CD14-positive monocyte (primary cell): Measurements from ENCODE around the gene HNRNPA2B1. TPM values are rescaled to one million over a fixed set of nuclear protein-coding genes. Genes with fewer than 3 reads are reported as not detected.

ENCODE experiments used
- DNase-seq, 3 donors: peaks; one replicate each; pipeline ENCODE4 v3.0.0-alpha.2; 2011 to 2022
- H2AFZ ChIP-seq: 2 replicates; pipeline ENCODE4 v1.6.0; 2012; ENCODE audit warnings: mild to moderate bottlenecking, low read depth, low read length, inconsistent platforms; ENCODE audit not compliant: insufficient read depth, poor library complexity, severe bottlenecking
- H3K27ac ChIP-seq, 2 donors: 1 replicate in 1 of 2; 2 replicates in 1 of 2; pipeline ENCODE4 v1.5.1; 2012 to 2013; ENCODE audit warnings: low read length in 2 of 2, control low read depth in 1 of 2, inconsistent platforms in 1 of 2, low read depth in 1 of 2, mild to moderate bottlenecking in 1 of 2
- H3K27me3 ChIP-seq, 2 donors: one replicate each; pipeline versions ENCODE4 v1.6.0 to v1.6.1; 2011 to 2013; ENCODE audit warnings: low read length in 2 of 2; ENCODE audit not compliant: control insufficient read depth in 2 of 2, insufficient read depth in 2 of 2
- H3K36me3 ChIP-seq, 2 donors: replicated peaks in 1 of 2; 1 replicate in 1 of 2; 2 replicates in 1 of 2; pipeline versions ENCODE4 v1.5.1 to v1.6.1; 2012 to 2013; ENCODE audit warnings: low read length in 2 of 2, control low read depth in 1 of 2, inconsistent platforms in 1 of 2, mild to moderate bottlenecking in 1 of 2; ENCODE audit not compliant: insufficient read depth in 2 of 2, control insufficient read depth in 1 of 2
- H3K4me1 ChIP-seq, 2 donors: 1 replicate in 1 of 2; 2 replicates in 1 of 2; pipeline versions ENCODE4 v1.5.1 to v1.6.1; 2012 to 2013; ENCODE audit warnings: low read length in 2 of 2, control low read depth in 1 of 2, inconsistent platforms in 1 of 2, mild to moderate bottlenecking in 1 of 2, moderate library complexity in 1 of 2; ENCODE audit not compliant: insufficient read depth in 2 of 2, control insufficient read depth in 1 of 2
- H3K4me2 ChIP-seq: replicated peaks from 2 replicates; pipeline ENCODE3; 2012; ENCODE audit warnings: low read length, moderate library complexity, mild to moderate bottlenecking; ENCODE audit not compliant: poor library complexity, severe bottlenecking; ENCODE audit errors: extremely low read depth
- H3K4me3 ChIP-seq, 3 experiments: fragments of 200-600 bp in 1 of 3; sonication (generic) in 1 of 3; replicated peaks in 1 of 3; 1 replicate in 2 of 3; 2 replicates in 1 of 3; pipeline ENCODE4 v1.5.1; 2011 to 2013; ENCODE audit warnings: low read length in 3 of 3, mild to moderate bottlenecking in 3 of 3, control low read depth in 2 of 3, low read depth in 2 of 3, inconsistent platforms in 1 of 3, moderate library complexity in 1 of 3
- H3K79me2 ChIP-seq: 2 replicates; pipeline ENCODE4 v1.6.0; 2012; ENCODE audit warnings: mild to moderate bottlenecking, control low read depth, inconsistent platforms, low read length, moderate library complexity; ENCODE audit not compliant: insufficient read depth
- H3K9ac ChIP-seq: 2 replicates; pipeline ENCODE4 v1.6.0; 2017; ENCODE audit warnings: low read length, mild to moderate bottlenecking; ENCODE audit not compliant: insufficient read depth, poor library complexity, severe bottlenecking
- H3K9me3 ChIP-seq, 2 donors: replicated peaks in 1 of 2; 1 replicate in 1 of 2; 2 replicates in 1 of 2; pipeline versions ENCODE4 v1.5.1 to v1.6.1; 2012 to 2013; ENCODE audit warnings: low read length in 2 of 2, control low read depth in 1 of 2; ENCODE audit not compliant: control insufficient read depth in 1 of 2, insufficient read depth in 1 of 2
- H4K20me1 ChIP-seq: 2 replicates; pipeline ENCODE4 v1.6.0; 2012; ENCODE audit warnings: mild to moderate bottlenecking, low read length, control low read depth, moderate library complexity; ENCODE audit not compliant: insufficient read depth
- H3K27ac Mint-ChIP-seq, 7 donors: one replicate each; pipeline ENCODE4 v1.8.0; 2020; ENCODE audit warnings: mild to moderate bottlenecking in 7 of 7, mixed read lengths in 7 of 7, moderate library complexity in 6 of 7, inconsistent platforms in 2 of 7
- H3K27me3 Mint-ChIP-seq, 3 donors: one replicate each; pipeline ENCODE4 v1.8.0; 2021 to 2022; ENCODE audit warnings: low read depth in 3 of 3, mild to moderate bottlenecking in 3 of 3, mixed read lengths in 3 of 3, moderate library complexity in 3 of 3, inconsistent platforms in 1 of 3
- H3K36me3 Mint-ChIP-seq, 2 donors: one replicate each; pipeline ENCODE4 v1.8.0; 2020; ENCODE audit warnings: mixed read lengths in 2 of 2, inconsistent platforms in 1 of 2, mild to moderate bottlenecking in 1 of 2
- H3K4me1 Mint-ChIP-seq: one replicate; pipeline ENCODE4 v1.8.0; 2020; ENCODE audit warnings: mild to moderate bottlenecking, mixed read lengths
- H3K4me3 Mint-ChIP-seq, 2 donors: one replicate each; pipeline ENCODE4 v1.8.0; 2020; ENCODE audit warnings: mild to moderate bottlenecking in 2 of 2, mixed read lengths in 2 of 2, moderate library complexity in 1 of 2
- H3K9me3 Mint-ChIP-seq, 7 donors: one replicate each; pipeline ENCODE4 v1.8.0; 2020 to 2022; ENCODE audit warnings: mixed read lengths in 7 of 7, mild to moderate bottlenecking in 6 of 7, moderate library complexity in 6 of 7, inconsistent platforms in 2 of 7
- CTCF ChIP-seq: fragments of 200-600 bp; IDR thresholded peaks from one replicate; pipeline ENCODE4 v1.8.0; 2022; ENCODE audit warnings: antibody characterized with exemption, mild to moderate bottlenecking
- WGBS: methylation state at CpG from one replicate; pipeline ENCODE4 v1.1.5; 2013; ENCODE audit warnings: missing lambda C conversion rate; ENCODE audit not compliant: insufficient coverage; 5-methylcytosine and 5-hydroxymethylcytosine counted together
- intact Hi-C, 2 donors: fragments of 100-400 bp; cut with micrococcal nuclease; formaldehyde crosslinking; loops; one replicate each; pipeline versions ENCODE4 v1.15.0 to v1.15.1; 2023
- polyA plus RNA-seq, 3 donors: library from polyadenylated mRNA; depleted of rRNA in 1 of 3; unstranded in 2 of 3; stranded (reverse) in 1 of 3; fragments of 300-500 nt in 2 of 3; fragments of >200 nt in 1 of 3; fragmentation: Illumina TruSeq in 2 of 3; gene quantifications; 1 replicate in 2 of 3; 2 replicates in 1 of 3; pipeline ENCODE4 v1.2.3, GENCODE V29; 2012 to 2021

Gene HNRNPA2B1
- polyA plus RNA-seq, 3 donors: 249 to 391 (median 269) TPM

DNA sequence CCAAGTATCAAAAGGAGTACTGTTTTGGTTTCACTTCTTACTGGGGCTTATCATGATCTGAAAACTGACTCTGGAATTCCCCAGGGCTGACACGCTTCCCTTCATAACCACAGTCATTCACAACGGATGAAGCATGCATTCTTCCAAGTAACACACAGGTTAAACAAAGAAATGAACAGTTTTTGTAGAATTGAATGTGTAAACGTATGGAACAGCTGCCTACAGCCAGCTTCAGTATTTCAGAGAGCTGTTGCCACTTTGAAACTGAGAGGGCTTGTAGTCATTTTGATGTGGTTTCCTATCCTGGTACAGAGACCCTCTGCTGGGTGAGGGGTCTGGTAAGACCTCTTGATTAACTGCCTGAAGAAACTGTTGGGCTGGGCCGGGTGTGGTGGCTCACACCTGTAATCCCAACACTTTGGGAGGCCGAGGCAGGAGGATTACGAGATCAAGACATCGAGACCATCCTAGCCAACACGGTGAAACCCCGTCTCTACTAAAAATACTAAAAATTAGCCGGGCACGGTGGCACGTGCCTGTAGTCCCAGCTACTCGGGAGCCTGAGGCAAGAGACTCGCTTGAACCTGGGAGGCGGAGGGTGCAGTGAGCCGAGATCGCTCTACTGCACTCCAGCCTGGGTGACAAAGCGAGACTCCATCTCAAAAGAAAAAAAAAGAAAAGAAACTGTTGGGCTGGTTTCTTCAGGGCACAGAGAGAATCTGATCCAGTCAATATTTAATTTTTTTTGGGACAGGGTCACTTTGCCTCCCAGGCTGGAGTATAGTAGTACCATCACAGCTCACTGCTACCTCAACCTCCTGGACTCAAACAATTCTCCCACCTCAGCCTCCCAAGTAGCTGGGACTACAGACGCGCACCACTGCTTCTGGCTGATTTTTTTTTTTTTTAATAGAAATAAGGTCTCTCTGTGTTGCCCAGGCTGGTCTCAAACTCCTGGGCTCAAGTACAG lies 43.8 kb downstream of the HNRNPA2B1 start:
- H3K27me3 Mint-ChIP-seq: peaks cover 13 to 24% (median 19%) of the 10 kb centered on the region in 3 donors
- peaks cover 3% of the 10 kb centered on the region for H4K20me1 ChIP-seq
- H3K9ac ChIP-seq: no peak overlapping the region
- H3K27ac ChIP-seq: peak overlapping the region; percentile 33 to 67
- intact Hi-C loops: loop anchor here in 1 of 2 donors (5.0 kb wide), 1 partner anchor 41 kb away; no protein-coding TSS in a partner anchor
- no peaks in the 10 kb centered on the region for H3K9me3 ChIP-seq
- peaks cover 0 to 5% (median 0%) of the 10 kb centered on the region in 7 donors for H3K9me3 Mint-ChIP-seq
- peaks cover 4 to 8% of the 10 kb centered on the region in 2 donors for H3K36me3 Mint-ChIP-seq
- H3K36me3 ChIP-seq: no peaks in the 10 kb centered on the region
- H3K4me3 Mint-ChIP-seq: peak overlapping the region; percentile 47 to 60
- peak overlapping the region in 2 of 3 experiments; percentile 8 to 35 for H3K4me3 ChIP-seq
- peaks cover 40% of the 10 kb centered on the region for H3K4me1 Mint-ChIP-seq
- peak; percentile 70 to 94 (median 74) for DNase-seq
- peak overlapping the region; percentile 42 to 92 (median 85) for H3K27ac Mint-ChIP-seq
- WGBS: 76% methylated on average over 5 of the region's 20 CpGs
- no peak for TF ChIP-seq CTCF
- peaks cover 35 to 52% of the 10 kb centered on the region in 2 donors for H3K4me1 ChIP-seq
- peak overlapping the region; percentile 54 for H3K4me2 ChIP-seq
- H3K79me2 ChIP-seq: no peaks in the 10 kb centered on the region
- no peak overlapping the region for H2AFZ ChIP-seq
- peaks cover 4 to 7% of the 10 kb centered on the region in 2 donors for H3K27me3 ChIP-seq

GRCh38 chr7:26155531-26156375 lies 44.8 kb downstream of the HNRNPA2B1 start:
- H3K27me3 Mint-ChIP-seq: peaks cover 13 to 21% (median 20%) of the 10 kb centered on the region in 3 donors
- Histone ChIP-seq H3K4me2 (peak overlapping the region; percentile 54), H3K9ac (no peak overlapping the region), H2AFZ (no peak overlapping the region), H4K20me1 (peaks cover 3% of the 10 kb centered on the region), H3K4me1 (peaks cover 40 to 58% of the 10 kb centered on the region in 2 donors), H3K4me3 (peak overlapping the region in 1 of 3 experiments; percentile 35), H3K27ac (peak overlapping the region in 1 of 2 donors; percentile 38), H3K9me3 (no peaks in the 10 kb centered on the region), H3K36me3 (no peaks in the 10 kb centered on the region), H3K79me2 (no peaks in the 10 kb centered on the region), H3K27me3 (peaks cover 4 to 7% of the 10 kb centered on the region in 2 donors)
- H3K27ac Mint-ChIP-seq: peak overlapping the region; percentile 57 to 92 (median 81)
- peaks cover 0 to 5% (median 0%) of the 10 kb centered on the region in 7 donors for H3K9me3 Mint-ChIP-seq
- peak overlapping the region in 1 of 2 donors; percentile 60 for H3K4me3 Mint-ChIP-seq
- TF ChIP-seq CTCF: no peak
- peaks cover 4 to 8% of the 10 kb centered on the region in 2 donors for H3K36me3 Mint-ChIP-seq
- peak; percentile 36 to 82 (median 48) for DNase-seq
- intact Hi-C loops: loop anchor here in 1 of 2 donors (5.0 kb wide), 1 partner anchor 42 kb away; no protein-coding TSS in a partner anchor
- WGBS: 42% methylated on average over 2 of the region's 8 CpGs
- H3K4me1 Mint-ChIP-seq: peaks cover 50% of the 10 kb centered on the region
